Right atrium auricular region (tissue), 2 donors: Measurements from ENCODE around the gene CRY1. TPM values are rescaled to one million over a fixed set of nuclear protein-coding genes. Genes with fewer than 3 reads are reported as not detected.

Source experiments
- DNase-seq: peaks from one replicate; pipeline ENCODE4 v3.0.0-alpha.2; 2019; ENCODE audit warnings: low spot score
- H3K27ac ChIP-seq, 2 donors: fragments of 200-600 bp; sonication (generic); 1 replicate in 1 of 2; 2 replicates in 1 of 2; pipeline ENCODE4 v1.5.1; 2016 to 2019
- H3K27me3 ChIP-seq, 2 donors: fragments of 200-600 bp; sonication (generic); one replicate each; pipeline versions ENCODE4 v1.5.1 to v1.6.0; 2017 to 2019
- H3K36me3 ChIP-seq: fragments of 200-600 bp; sonication (generic); one replicate; pipeline ENCODE4 v1.5.1; 2016
- H3K4me1 ChIP-seq, 2 donors: fragments of 200-600 bp; sonication (generic); one replicate each; pipeline versions ENCODE4 v1.5.1 to v1.6.0; 2017 to 2019
- H3K4me3 ChIP-seq, 2 donors: fragments of 200-600 bp; sonication (generic); 1 replicate in 1 of 2; 2 replicates in 1 of 2; pipeline ENCODE4 v1.5.1; 2017 to 2019; ENCODE audit warnings: mild to moderate bottlenecking in 1 of 2, moderate library complexity in 1 of 2
- H3K9me3 ChIP-seq, 2 donors: fragments of 200-600 bp; sonication (generic); one replicate each; pipeline ENCODE4 v1.5.1; 2019
- total RNA-seq, 2 donors: library from RNA; depleted of rRNA; stranded (reverse); fragments of >200 nt; gene quantifications; one replicate each; pipeline ENCODE4 v1.1.0, GENCODE V29; 2016
- TF ChIP-seq, protein P1 (sequence below), 2 donors: fragments of 200-600 bp; sonication (generic); IDR thresholded peaks; one replicate each; pipeline ENCODE4 v1.5.1; 2019; ENCODE audit warnings: antibody characterized with exemption in 2 of 2

CRY1 gene
- total RNA-seq, 2 donors from 2014 or later = 16.2 to 23.7 TPM

DNA sequence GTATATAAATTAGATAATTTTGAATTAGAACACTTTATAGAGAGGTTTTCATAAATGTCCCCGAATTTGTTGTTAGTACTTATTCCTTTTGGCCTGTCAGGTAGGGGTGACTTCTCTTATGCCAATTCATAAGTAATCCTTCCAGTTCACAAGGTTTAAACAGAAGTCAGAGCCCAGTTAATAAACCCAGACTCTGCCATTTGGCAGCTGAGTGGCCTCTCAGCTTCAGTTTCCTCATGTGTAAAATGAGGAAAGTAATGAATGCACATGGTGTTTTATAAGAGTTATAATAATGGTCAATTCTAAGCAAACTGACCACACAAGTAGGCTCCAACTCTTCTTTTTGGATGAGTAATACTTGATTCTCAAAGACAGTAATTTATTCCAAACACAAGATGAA lies 116.7 kb downstream of the CRY1 start:
- Histone ChIP-seq H3K36me3 (peaks cover 9% of the 10 kb centered on the region), H3K27ac (peak overlapping the region; percentile 71 to 91), H3K27me3 (no peaks in the 10 kb centered on the region), H3K9me3 (no peaks in the 10 kb centered on the region), H3K4me3 (no peak overlapping the region), H3K4me1 (peaks cover 0 to 60% of the 10 kb centered on the region in 2 donors)
- TF ChIP-seq, protein P1, sequence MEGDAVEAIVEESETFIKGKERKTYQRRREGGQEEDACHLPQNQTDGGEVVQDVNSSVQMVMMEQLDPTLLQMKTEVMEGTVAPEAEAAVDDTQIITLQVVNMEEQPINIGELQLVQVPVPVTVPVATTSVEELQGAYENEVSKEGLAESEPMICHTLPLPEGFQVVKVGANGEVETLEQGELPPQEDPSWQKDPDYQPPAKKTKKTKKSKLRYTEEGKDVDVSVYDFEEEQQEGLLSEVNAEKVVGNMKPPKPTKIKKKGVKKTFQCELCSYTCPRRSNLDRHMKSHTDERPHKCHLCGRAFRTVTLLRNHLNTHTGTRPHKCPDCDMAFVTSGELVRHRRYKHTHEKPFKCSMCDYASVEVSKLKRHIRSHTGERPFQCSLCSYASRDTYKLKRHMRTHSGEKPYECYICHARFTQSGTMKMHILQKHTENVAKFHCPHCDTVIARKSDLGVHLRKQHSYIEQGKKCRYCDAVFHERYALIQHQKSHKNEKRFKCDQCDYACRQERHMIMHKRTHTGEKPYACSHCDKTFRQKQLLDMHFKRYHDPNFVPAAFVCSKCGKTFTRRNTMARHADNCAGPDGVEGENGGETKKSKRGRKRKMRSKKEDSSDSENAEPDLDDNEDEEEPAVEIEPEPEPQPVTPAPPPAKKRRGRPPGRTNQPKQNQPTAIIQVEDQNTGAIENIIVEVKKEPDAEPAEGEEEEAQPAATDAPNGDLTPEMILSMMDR (IDR thresholded peaks at IDR 0.05) = no peak
- DNase-seq = no peak

DNA sequence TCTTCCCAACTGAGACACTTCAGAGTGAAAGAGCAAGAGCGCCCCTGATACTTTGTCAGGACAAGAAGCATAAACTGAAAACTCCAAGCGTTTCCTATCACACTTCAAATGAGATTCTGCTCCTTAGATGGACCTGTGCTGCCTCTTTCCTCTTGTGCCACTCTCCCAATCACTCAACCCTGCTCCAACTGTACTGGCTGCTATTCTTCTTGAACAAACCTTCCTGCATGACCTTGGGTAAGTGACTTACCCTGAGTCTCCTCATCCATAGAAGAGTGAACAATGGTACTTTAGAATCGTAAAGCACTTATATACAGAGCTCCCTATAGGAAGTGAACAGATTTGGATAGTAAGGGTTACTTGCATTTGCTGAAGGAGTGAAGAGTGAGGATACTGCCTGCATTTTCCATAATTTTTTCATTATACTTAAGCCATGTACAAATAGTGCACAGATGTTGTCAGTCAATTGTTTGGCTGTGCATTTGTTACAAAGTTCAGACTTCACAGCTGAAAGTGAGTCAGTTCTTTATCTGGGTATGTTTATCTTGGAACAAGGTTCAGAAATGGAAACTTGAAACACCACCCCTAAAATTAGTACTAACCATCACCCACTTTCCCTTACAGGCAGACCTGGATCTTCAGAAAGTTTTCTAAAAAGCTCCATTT lies 117.2 kb downstream of the CRY1 start:
- TF ChIP-seq, protein P1 (IDR thresholded peaks at IDR 0.05) = no peak
- H3K9me3 ChIP-seq = no peaks in the 10 kb centered on the region
- peaks cover 14% of the 10 kb centered on the region for H3K36me3 ChIP-seq
- no peak for DNase-seq
- no peaks in the 10 kb centered on the region for H3K27me3 ChIP-seq
- H3K4me1 ChIP-seq = peaks cover 0 to 54% of the 10 kb centered on the region in 2 donors
- peak overlapping the region; percentile 71 to 91 for H3K27ac ChIP-seq
- no peak overlapping the region for H3K4me3 ChIP-seq

DNA sequence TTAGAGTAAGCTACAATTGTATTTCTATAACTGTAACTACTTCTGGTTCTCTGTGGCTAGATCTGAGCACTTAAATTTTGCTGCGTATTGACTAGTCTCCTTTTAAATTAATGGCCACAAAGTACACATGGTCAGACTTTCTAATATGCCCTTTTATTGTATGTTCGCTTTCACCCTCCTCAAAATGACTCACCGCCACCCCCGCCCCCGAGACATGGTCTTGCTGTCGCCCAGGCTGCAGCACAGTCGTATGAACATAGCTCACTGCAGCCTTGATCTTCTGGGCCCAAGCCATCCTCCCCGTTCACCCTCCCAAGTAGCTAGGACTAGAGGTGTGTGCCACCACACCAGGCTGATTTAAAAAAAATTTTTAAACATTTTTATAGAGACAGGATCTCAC lies 118.3 kb downstream of the CRY1 start:
- Histone ChIP-seq H3K36me3 (peaks cover 24% of the 10 kb centered on the region), H3K27me3 (no peaks in the 10 kb centered on the region), H3K27ac (peak overlapping the region in 1 of 2 donors; percentile 91), H3K9me3 (no peaks in the 10 kb centered on the region), H3K4me3 (no peak overlapping the region), H3K4me1 (peaks cover 0 to 51% of the 10 kb centered on the region in 2 donors)
- TF ChIP-seq, protein P1 (IDR thresholded peaks at IDR 0.05) = no peak
- no peak for DNase-seq

DNA sequence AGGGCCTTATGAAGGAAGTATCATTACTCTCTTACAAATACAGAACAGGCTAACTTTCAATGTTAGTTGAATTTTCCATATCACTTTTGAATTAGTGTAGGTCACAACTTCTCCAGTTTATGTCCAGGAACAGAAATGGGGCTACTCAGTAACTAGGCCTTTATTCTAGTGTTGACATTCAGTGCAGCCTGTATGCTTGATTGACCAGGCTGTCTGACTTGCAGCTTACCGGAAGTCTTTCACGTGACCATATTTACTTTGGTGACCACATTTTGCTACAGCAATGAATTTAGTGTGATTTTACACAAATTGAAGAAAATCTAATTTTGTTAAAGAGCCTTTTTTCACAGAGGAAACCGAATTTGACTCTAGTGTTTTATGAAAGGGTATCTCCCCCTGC lies 118.8 kb downstream of the CRY1 start:
- Histone ChIP-seq H3K4me3 (no peak overlapping the region), H3K27me3 (no peaks in the 10 kb centered on the region), H3K4me1 (peaks cover 0 to 50% of the 10 kb centered on the region in 2 donors), H3K27ac (peak overlapping the region in 1 of 2 donors; percentile 91), H3K36me3 (peaks cover 26% of the 10 kb centered on the region), H3K9me3 (no peaks in the 10 kb centered on the region)
- DNase-seq = no peak
- TF ChIP-seq, protein P1 (IDR thresholded peaks at IDR 0.05) = no peak

DNA sequence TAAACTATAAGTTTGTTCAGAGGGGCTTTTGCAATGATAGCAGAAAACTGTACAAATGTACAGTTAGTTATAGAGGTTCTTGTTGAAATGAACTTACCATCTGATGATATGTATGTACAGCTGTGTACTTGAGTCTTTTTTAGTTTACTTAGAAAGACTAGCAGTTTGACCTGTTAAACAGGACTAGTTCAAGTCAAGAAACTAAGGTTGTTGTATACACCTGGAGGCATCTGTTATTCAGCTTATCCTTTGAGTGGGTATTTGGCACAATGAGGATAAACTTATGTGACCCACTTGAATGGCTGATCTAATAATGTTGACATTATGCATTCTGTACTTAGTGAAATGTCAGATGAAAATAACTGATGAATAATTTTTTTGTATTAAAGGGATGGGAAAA lies 119.8 kb downstream of the CRY1 start:
- H3K27ac ChIP-seq = no peak overlapping the region
- peaks cover 0 to 40% of the 10 kb centered on the region in 2 donors for H3K4me1 ChIP-seq
- TF ChIP-seq, protein P1 (IDR thresholded peaks at IDR 0.05) = no peak
- H3K36me3 ChIP-seq = peaks cover 36% of the 10 kb centered on the region
- no peaks in the 10 kb centered on the region for H3K27me3 ChIP-seq
- no peak for DNase-seq
- H3K4me3 ChIP-seq = no peak overlapping the region
- H3K9me3 ChIP-seq = no peaks in the 10 kb centered on the region

DNA sequence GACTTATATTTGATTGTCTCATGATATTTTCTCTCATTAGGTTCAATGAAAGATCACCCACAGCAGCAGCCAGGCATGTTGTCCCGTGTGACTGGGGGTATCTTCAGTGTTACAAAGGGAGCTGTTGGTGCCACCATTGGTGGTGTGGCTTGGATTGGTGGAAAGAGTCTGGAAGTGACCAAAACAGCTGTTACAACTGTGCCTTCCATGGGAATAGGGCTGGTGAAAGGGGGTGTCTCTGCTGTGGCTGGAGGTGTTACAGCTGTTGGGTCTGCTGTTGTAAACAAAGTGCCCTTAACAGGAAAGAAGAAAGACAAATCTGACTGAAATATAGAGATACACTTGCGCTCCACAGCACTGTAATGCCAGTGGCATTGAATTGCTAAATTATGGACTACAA lies 122.3 kb downstream of the CRY1 start:
- Histone ChIP-seq H3K4me1 (peaks cover 0 to 15% of the 10 kb centered on the region in 2 donors), H3K36me3 (peaks cover 54% of the 10 kb centered on the region)

More for the DNA sequence above, 122.3 kb downstream of the CRY1 start:
- no peak overlapping the region for H3K27ac ChIP-seq
- TF ChIP-seq, protein P1 (IDR thresholded peaks at IDR 0.05) = no peak
- H3K9me3 ChIP-seq = no peaks in the 10 kb centered on the region
- no peak for DNase-seq
- H3K27me3 ChIP-seq = no peaks in the 10 kb centered on the region
- H3K4me3 ChIP-seq = no peak overlapping the region
